Stimulated activated memory B cell treated with anti-CD40 and anti-IgM and Interleukin-4, amounts not matched to agents 10 μg/mL and 1 μg/mL and 100 μg/mL, for 72 hours (primary cell): ENCODE measurements around the gene MYO1E.
"Not testable (repeated sequence)": the region's sequence is repeated elsewhere in the genome, so short reads cannot be mapped to it uniquely, and the experiment has no call there.

Source experiments
- ATAC-seq: fragments of 150-1000 bp; cut with Tn5 transposase; 2 replicates; pipeline ENCODE4 v1.10.0; 2021
- H3K27ac Mint-ChIP-seq: one replicate; pipeline ENCODE4 v1.8.0; 2022; ENCODE audit warnings: mild to moderate bottlenecking, mixed read lengths
- H3K27me3 Mint-ChIP-seq: one replicate; pipeline ENCODE4 v1.8.0; 2022; ENCODE audit warnings: mixed read lengths
- H3K36me3 Mint-ChIP-seq: one replicate; pipeline ENCODE4 v1.8.0; 2022; ENCODE audit warnings: mixed read lengths
- H3K4me1 Mint-ChIP-seq: one replicate; pipeline ENCODE4 v1.8.0; 2022; ENCODE audit warnings: mixed read lengths
- H3K4me3 Mint-ChIP-seq: one replicate; pipeline ENCODE4 v1.8.0; 2022; ENCODE audit warnings: mild to moderate bottlenecking, moderate library complexity, mixed read lengths
- H3K9me3 Mint-ChIP-seq: one replicate; pipeline ENCODE4 v1.8.0; 2022; ENCODE audit warnings: mixed read lengths

The MYO1E gene

GRCh38 chr15:59347915-59348314 is 24.8 kb downstream of the MYO1E start:
- H3K4me3 Mint-ChIP-seq, result no peak overlapping the region
- H3K27ac Mint-ChIP-seq, result no peak overlapping the region
- H3K36me3 Mint-ChIP-seq, result peaks cover 45% of the 10 kb centered on the region
- no peaks in the 10 kb centered on the region for H3K27me3 Mint-ChIP-seq
- peaks cover 91% of the 10 kb centered on the region for H3K4me1 Mint-ChIP-seq
- ATAC-seq, result no peak
- no peaks in the 10 kb centered on the region for H3K9me3 Mint-ChIP-seq

DNA sequence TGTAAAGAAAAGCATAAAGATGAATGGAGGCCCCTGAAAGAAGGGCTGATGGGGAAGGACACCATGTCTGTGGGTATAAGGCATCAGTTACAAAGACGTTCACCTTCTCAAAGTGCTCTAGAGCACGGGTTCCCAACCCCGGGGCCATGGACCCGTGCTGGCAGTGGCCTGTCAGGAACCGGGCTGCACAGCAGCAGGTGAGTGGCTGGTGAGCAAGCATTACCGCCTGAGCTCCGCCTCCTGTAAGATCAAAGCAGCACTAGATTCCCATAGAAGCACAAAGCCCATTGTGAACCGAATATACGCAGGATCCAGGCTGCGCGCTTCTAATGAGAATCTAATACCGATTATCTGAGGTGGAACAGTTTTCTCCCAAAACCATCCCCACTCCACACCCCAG is 25.7 kb downstream of the MYO1E start:
- peaks cover 55% of the 10 kb centered on the region for H3K36me3 Mint-ChIP-seq
- H3K27ac Mint-ChIP-seq, result no peak overlapping the region
- no peak overlapping the region for H3K4me3 Mint-ChIP-seq
- peaks cover 91% of the 10 kb centered on the region for H3K4me1 Mint-ChIP-seq
- ATAC-seq, result no peak
- peaks cover 3% of the 10 kb centered on the region for H3K9me3 Mint-ChIP-seq
- no peaks in the 10 kb centered on the region for H3K27me3 Mint-ChIP-seq

DNA sequence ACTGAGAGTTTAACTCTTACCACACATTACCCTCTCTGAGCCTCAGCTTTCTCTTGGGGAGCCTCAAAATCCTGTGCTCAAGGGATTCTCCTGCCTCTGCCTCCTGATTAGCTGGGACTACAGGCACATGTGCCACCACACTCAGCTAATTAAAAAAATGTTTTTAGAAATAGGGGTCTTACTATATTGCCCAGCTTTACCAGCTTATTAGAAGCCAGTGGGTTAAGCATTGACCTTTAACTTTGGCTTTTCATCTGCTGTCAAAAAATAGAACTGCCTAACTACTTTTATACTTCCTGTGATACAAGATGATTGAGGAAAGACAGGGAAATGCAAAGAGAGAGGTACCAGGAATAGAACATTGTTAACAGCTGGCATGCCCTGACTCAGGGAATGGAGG is 27.3 kb downstream of the MYO1E start:
- H3K9me3 Mint-ChIP-seq, result peaks cover 3% of the 10 kb centered on the region
- H3K36me3 Mint-ChIP-seq, result peaks cover 52% of the 10 kb centered on the region
- H3K4me1 Mint-ChIP-seq, result peaks cover 84% of the 10 kb centered on the region
- no peaks in the 10 kb centered on the region for H3K27me3 Mint-ChIP-seq
- no peak for ATAC-seq
- H3K4me3 Mint-ChIP-seq, result no peak overlapping the region
- no peak overlapping the region for H3K27ac Mint-ChIP-seq

DNA sequence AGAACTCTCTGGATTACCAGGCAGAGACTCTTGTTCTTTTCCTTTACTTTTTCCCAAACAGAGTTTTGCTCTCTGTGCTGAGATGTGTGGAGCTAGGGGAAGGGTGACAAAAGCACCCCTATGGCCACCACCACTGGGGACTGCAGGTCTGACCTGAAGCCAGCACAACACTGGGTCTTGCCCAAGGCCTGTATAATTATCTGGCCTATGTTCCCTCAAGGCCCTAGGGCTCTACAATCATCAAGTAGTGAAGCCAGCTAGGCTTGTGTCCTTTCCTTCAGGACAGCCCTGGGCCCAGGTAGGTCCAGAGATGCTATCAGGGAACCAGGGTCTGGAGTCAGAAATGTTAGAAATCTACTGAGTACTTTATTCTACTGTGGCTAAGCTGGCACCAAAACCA is 28.4 kb downstream of the MYO1E start:
- no peak overlapping the region for H3K4me3 Mint-ChIP-seq
- H3K27ac Mint-ChIP-seq, result peak overlapping the region; percentile 39
- H3K4me1 Mint-ChIP-seq, result peaks cover 74% of the 10 kb centered on the region
- no peaks in the 10 kb centered on the region for H3K27me3 Mint-ChIP-seq
- H3K36me3 Mint-ChIP-seq, result peaks cover 49% of the 10 kb centered on the region
- peaks cover 3% of the 10 kb centered on the region for H3K9me3 Mint-ChIP-seq
- no peak for ATAC-seq

GRCh38 chr15:59340325-59340724 is 32.3 kb downstream of the MYO1E start:
- ATAC-seq, result no peak
- Mint-ChIP-seq H3K9me3 (peaks cover 3% of the 10 kb centered on the region), H3K27me3 (no peaks in the 10 kb centered on the region), H3K36me3 (peaks cover 35% of the 10 kb centered on the region), H3K4me3 (no peak overlapping the region), H3K4me1 (peaks cover 54% of the 10 kb centered on the region), H3K27ac (no peak overlapping the region)

DNA sequence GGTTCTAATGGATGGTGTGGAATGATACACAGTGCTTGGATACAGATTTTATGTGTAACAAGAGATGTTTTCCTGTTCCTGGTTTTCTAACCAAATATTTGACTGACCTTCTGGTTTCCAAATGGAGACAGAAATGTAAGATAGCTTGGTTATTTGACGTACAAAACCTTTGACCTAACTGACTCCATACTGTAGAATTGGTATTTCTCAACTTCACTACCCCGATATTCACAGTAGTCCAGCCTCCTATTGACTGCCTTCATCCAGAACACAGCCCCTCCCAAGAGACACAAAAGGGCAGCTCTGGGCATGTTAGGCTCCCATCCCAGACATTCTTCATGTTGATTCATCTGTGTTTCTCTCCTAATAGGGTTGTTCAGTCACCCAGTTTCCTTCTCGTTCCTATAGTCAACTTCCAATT is 33.4 kb downstream of the MYO1E start:
- no peak overlapping the region for H3K4me3 Mint-ChIP-seq
- H3K36me3 Mint-ChIP-seq, result peaks cover 35% of the 10 kb centered on the region
- H3K4me1 Mint-ChIP-seq, result peaks cover 54% of the 10 kb centered on the region
- no peaks in the 10 kb centered on the region for H3K27me3 Mint-ChIP-seq
- H3K27ac Mint-ChIP-seq, result no peak overlapping the region
- peaks cover 3% of the 10 kb centered on the region for H3K9me3 Mint-ChIP-seq
- ATAC-seq, result no peak

GRCh38 chr15:59338414-59338813 is 34.3 kb downstream of the MYO1E start:
- Mint-ChIP-seq H3K4me3 (no peak overlapping the region), H3K9me3 (peaks cover 3% of the 10 kb centered on the region)

DNA sequence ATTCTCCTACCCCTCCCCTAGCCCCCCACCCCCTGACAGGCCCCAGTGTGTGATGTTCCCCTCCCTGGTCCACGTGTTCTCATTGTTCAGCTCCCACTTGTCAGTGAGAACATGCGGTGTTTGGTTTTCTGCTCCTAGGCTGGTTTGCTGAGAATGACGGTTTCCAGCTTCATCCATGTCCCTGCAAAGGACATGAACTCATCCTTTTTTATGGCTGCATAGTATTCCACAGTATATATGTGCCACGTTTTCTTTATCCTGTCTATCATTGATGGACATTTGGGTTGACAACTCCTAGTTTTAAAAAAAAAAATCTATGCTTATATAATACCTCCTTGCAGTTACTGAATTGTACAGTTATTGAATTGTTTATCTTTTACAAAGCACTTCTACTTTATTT is 35.9 kb downstream of the MYO1E start:
- Mint-ChIP-seq H3K36me3 (peaks cover 19% of the 10 kb centered on the region), H3K4me1 (peaks cover 46% of the 10 kb centered on the region)
- not testable (repeated sequence) for H3K27me3 Mint-ChIP-seq, H3K27ac Mint-ChIP-seq, H3K9me3 Mint-ChIP-seq, ATAC-seq, H3K4me3 Mint-ChIP-seq

More at GRCh38 chr15:59338414-59338813, 34.3 kb downstream of the MYO1E start:
- Mint-ChIP-seq H3K27me3 (no peaks in the 10 kb centered on the region), H3K27ac (no peak overlapping the region), H3K4me1 (peaks cover 51% of the 10 kb centered on the region), H3K36me3 (peaks cover 34% of the 10 kb centered on the region)
- no peak for ATAC-seq

GRCh38 chr15:59335207-59335786 is 37.4 kb downstream of the MYO1E start:
- Mint-ChIP-seq H3K4me3 (no peak overlapping the region), H3K9me3 (no peaks in the 10 kb centered on the region), H3K36me3 (peaks cover 13% of the 10 kb centered on the region), H3K27me3 (no peaks in the 10 kb centered on the region), H3K4me1 (peaks cover 54% of the 10 kb centered on the region), H3K27ac (peak overlapping the region; percentile 55)
- ATAC-seq, result no peak

DNA sequence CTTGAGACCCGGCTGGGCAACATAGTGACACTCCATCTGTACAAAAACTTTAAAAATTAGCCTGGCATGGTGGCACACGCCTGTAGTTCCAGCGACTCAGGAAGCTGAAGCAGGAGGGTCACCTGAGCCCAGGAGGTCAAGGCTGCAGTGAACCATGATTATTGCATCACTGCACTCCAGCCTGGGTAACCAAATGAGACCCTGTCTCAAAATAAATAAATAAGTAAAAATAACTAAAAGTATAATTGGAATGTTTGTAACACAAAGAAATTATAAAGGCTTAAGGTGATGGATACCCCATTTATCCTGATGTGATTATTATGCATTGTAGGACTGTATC is 38.6 kb downstream of the MYO1E start:
- no peak for ATAC-seq
- Mint-ChIP-seq H3K27me3 (no peaks in the 10 kb centered on the region), H3K36me3 (peaks cover 13% of the 10 kb centered on the region)

DNA sequence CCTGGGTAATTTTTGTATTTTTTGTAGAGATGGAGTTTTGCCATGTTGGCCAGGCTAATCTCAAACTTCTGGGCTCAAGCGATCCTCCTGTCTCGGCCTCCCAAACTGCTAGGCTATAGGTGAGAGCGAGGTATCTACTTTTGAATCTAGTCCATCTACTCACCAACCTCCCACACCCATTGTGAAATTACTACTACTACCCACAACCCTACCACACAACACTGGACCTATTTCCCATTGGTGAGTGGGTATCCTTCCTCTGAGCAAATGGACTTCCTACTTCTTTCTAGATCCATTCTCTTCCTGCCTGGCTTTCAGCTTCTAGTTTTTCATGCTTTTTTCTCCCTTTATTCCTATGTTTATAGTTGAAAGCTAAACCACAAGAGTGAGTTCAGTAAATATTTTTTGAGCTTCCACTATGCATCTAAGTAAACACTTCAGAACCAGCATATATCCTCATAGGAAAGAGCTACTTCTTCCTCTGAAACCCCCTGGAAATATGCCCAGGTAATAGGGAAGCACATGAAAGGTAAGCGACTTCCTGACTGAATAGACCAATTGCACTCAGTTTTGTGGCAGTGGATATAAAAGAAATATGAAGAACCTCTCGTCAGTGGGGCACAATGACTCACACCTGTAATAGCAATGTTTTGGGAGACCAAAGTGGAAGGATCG is 39.1 kb downstream of the MYO1E start:
- no peak for ATAC-seq
- H3K4me1 Mint-ChIP-seq, result peaks cover 71% of the 10 kb centered on the region
- H3K36me3 Mint-ChIP-seq, result peaks cover 13% of the 10 kb centered on the region
- H3K27me3 Mint-ChIP-seq, result no peaks in the 10 kb centered on the region
- peak overlapping the region; percentile 58 for H3K27ac Mint-ChIP-seq
- peak overlapping the region; percentile 19 for H3K4me3 Mint-ChIP-seq
- no peaks in the 10 kb centered on the region for H3K9me3 Mint-ChIP-seq

More for the DNA sequence above, 38.6 kb downstream of the MYO1E start:
- Mint-ChIP-seq H3K4me1 (peaks cover 66% of the 10 kb centered on the region), H3K4me3 (no peak overlapping the region), H3K27ac (peak overlapping the region; percentile 58), H3K9me3 (no peaks in the 10 kb centered on the region)

- H3K27me3 Mint-ChIP-seq, result no peaks in the 10 kb centered on the region
- peaks cover 13% of the 10 kb centered on the region for H3K36me3 Mint-ChIP-seq
- H3K4me3 Mint-ChIP-seq, result no peak overlapping the region
- no peak for ATAC-seq
- H3K9me3 Mint-ChIP-seq, result no peaks in the 10 kb centered on the region
- H3K27ac Mint-ChIP-seq, result peak overlapping the region; percentile 9
- H3K4me1 Mint-ChIP-seq, result peaks cover 79% of the 10 kb centered on the region
Observed at GRCh38 chr15:59332009-59332408, 40.7 kb downstream of the MYO1E start.

DNA sequence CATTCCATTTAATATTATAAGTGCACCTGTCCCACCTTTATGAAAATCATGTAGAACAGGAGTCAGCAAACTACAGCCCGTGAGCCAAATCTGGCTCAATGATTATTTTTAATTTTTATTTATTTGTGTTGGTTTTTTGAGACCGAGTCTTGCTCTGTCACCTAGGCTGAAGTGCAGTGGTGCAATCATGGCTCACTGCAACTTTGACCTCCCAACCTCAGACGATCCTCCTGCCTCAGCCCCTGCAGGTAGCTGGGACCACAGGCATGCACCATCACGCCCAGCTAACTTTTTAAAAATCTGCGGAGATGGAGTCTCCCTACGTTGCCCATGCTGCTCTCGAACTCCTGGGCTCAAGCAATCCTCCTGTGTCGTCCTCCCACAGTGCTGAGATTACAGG is 42.0 kb downstream of the MYO1E start:
- ATAC-seq, result no peak
- Mint-ChIP-seq H3K9me3 (no peaks in the 10 kb centered on the region), H3K4me3 (peak overlapping the region; percentile 38), H3K4me1 (peaks cover 88% of the 10 kb centered on the region), H3K36me3 (peaks cover 13% of the 10 kb centered on the region), H3K27me3 (no peaks in the 10 kb centered on the region), H3K27ac (peak overlapping the region; percentile 9)

DNA sequence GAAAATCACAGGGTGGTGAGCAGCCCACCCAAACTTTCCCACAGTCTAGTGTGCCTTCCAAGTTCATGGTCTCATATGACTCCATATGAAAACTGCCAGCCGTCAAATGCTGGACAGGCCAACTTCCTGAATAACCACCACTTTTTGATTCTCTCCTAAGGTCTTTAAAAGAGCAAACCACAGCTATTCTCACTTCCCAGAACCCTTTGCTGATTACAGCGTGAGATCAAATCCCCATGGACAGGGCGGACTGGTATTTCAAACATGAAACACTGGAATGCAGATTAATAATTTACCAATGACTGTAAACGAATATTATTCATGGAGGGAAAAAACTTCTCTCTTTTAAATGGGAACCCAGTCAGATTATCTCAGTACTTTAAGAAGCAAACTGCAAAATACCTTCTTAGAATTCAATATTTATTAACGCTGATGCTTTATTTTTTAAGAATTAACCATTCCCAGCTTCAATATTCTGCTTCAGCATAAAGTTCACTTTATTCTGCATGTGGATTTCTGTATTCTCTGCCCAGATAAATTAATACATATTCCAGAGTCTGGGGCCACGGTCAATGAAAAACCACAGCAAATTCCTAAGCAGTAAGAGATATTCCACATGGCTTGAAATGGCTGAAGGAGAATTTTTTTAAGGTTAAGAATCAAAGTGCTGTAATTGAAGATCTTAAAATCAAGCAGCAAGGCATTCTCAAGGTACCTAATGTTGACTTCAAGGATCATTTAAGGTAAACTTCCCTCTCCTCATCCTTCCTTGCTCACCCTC is 42.9 kb downstream of the MYO1E start:
- H3K4me1 Mint-ChIP-seq, result peaks cover 85% of the 10 kb centered on the region
- no peak overlapping the region for H3K27ac Mint-ChIP-seq
- H3K4me3 Mint-ChIP-seq, result peak overlapping the region; percentile 7
- peak; percentile 40 for ATAC-seq
- no peaks in the 10 kb centered on the region for H3K9me3 Mint-ChIP-seq
- no peaks in the 10 kb centered on the region for H3K27me3 Mint-ChIP-seq
- peaks cover 11% of the 10 kb centered on the region for H3K36me3 Mint-ChIP-seq

GRCh38 chr15:59329091-59329490 is 43.6 kb downstream of the MYO1E start:
- Mint-ChIP-seq H3K4me1 (peaks cover 83% of the 10 kb centered on the region), H3K9me3 (no peaks in the 10 kb centered on the region), H3K36me3 (peaks cover 6% of the 10 kb centered on the region), H3K27me3 (no peaks in the 10 kb centered on the region), H3K27ac (no peak overlapping the region), H3K4me3 (no peak overlapping the region)
- ATAC-seq, result no peak

GRCh38 chr15:59327942-59328341 is 44.7 kb downstream of the MYO1E start:
- H3K4me1 Mint-ChIP-seq, result peaks cover 84% of the 10 kb centered on the region
- peak; percentile 94 for ATAC-seq
- no peaks in the 10 kb centered on the region for H3K27me3 Mint-ChIP-seq
- H3K4me3 Mint-ChIP-seq, result no peak overlapping the region
- H3K27ac Mint-ChIP-seq, result peak overlapping the region; percentile 71
- no peaks in the 10 kb centered on the region for H3K9me3 Mint-ChIP-seq
- H3K36me3 Mint-ChIP-seq, result no peaks in the 10 kb centered on the region
